Inflammatory macrophage treated with lipopolysaccharide for 4 hours (primary cell): ENCODE data around the gene FAM161B.
"Not testable (repeated sequence)": the region's sequence is repeated elsewhere in the genome, so short reads cannot be mapped to it uniquely, and the experiment has no call there.

Source experiments
- DNase-seq: peaks from one replicate; pipeline ENCODE4 v3.0.0-alpha.2; 2020

FAM161B gene, protein sequence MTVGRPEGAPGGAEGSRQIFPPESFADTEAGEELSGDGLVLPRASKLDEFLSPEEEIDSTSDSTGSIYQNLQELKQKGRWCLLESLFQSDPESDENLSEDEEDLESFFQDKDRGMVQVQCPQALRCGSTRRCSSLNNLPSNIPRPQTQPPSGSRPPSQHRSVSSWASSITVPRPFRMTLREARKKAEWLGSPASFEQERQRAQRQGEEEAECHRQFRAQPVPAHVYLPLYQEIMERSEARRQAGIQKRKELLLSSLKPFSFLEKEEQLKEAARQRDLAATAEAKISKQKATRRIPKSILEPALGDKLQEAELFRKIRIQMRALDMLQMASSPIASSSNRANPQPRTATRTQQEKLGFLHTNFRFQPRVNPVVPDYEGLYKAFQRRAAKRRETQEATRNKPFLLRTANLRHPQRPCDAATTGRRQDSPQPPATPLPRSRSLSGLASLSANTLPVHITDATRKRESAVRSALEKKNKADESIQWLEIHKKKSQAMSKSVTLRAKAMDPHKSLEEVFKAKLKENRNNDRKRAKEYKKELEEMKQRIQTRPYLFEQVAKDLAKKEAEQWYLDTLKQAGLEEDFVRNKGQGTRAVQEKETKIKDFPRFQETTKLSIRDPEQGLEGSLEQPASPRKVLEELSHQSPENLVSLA

DNA sequence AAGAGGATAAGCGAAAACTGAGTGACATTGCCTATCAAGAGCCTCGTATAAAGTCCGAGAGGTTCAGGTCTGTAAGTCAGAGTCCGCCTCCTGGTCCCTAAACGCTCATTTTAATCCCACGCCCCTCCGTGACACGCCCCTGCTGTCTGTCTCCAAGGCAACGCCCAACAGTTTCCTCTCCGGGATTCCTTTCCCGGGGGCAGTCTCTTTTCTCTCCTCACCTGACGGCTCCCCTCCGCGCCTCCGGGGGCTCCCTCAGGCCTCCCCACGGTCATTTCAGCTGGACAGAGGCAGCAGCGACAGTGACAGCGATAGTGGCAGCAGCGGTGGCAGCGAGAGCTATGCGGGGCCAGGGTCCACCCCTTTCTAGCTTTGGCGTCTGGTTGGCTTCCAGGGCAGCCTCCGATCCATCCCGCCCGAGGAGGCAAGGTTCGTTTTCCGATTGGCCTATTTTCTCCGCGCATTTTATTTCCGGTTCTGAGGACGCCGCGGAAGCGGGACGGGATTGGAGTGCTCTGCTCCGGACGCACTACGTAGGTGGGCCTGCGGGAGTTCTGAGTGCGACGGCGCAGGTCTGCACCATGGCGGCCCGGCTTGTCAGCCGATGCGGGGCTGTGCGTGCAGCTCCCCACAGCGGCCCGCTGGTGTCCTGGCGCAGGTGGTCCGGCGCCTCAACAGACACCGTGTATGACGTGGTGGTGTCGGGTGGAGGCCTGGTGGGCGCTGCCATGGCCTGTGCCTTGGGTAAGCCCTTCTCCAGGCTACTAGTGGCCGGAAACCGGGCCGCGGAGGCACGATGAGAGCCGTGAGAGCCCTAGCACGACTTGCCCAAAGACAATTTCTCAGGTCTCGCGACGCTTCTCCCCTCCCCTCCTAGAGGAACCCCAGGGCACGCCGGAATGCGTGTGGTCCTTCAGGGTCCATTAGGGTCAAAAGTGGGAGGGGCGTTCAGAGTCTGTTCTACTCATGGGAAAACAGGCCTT, at the start of gene FAM161B, which contains the start of gene COQ6:
Gene FAM161B, minus strand, starts transcription at position 343 of the 983 bp plus-strand sequence. Its CDS starts 68 bp downstream, at position 275.
Gene COQ6, plus strand, starts transcription at position 551 of the 983 bp plus-strand sequence. Its CDS starts 31 bp downstream, at position 582.
- peak; percentile 97 for DNase-seq

DNA sequence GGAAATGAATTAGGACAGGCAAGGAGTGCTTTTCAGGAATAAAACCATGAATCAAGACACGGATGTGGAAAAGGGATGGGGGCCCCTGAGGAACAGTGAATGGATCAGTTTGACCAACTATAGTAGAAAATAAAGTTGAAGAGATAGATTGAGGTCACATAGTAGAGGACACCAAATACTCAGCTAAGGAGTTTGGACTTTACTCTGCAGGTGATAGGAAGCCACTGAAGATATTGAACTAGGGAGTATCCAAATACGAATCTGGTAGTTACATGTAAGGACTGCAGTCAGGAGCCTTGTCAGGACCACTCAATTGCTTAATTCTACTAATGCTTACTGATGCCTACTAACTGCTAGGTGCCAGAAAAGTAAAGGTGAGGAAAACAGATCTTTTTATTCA, 48.8 kb upstream of the FAM161B start:
- no peak for DNase-seq

DNA sequence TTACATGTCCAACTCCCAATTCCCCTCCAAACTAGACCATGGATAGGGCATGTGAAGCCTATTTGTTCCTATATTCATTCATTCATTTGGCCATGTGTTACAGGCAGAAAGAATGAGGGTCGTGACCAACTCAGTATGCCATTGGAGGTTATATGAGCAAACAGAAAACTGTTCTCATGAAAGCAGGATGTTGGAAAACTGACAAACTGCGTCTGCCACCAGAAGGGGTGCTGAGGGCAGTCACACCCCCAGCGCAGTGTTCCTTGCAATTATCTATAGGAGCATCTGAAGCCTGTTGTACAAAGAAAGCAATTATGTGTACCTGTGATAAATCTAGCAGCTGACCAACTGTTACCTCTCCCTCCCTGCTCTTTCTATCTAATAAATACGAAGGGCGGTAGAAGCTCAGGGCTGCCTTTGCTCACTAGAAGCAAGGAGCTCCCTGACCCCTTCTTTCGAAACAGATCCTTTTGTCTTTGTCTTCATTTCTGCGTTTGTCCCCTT, 48.1 kb upstream of the FAM161B start:
- no peak for DNase-seq

DNA sequence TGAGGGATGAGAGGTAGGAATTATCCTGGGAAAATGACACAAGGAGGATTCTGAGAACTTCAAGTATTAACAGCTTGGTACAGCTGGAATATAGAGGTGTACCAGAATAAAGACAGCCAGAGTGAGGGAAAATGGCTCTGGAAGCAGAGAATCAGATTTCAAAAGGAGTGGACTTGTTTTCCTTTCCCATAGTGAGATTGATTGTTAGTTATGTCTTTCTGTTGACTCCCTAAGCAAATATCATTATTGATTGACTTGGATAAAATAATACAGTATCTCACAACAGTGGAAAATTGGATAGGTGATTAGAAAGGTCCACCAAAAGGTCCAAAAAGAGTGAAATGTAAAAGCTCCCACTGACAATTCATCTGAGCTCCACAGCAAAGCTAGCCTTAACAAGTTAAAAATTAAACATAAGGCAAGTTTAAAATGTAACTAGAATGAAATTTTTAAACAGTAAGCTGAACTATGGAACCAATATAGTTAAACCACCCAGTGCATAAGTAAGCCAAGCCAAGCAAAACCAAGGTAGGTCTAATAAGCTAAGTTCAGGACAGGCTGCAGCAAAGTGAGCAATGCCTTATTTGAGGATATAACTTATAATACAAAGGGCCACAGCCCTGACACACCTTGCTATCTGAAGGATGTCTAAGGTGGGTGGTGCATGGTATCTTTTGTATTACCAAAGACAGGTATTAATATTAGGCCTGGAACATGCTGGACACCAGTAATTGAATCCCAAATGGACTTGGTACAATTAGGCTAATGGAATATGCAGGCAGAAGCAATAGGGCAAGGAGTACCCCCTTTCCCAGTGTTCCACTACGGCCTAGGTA, 47.4 kb upstream of the FAM161B start:
- no peak for DNase-seq

DNA sequence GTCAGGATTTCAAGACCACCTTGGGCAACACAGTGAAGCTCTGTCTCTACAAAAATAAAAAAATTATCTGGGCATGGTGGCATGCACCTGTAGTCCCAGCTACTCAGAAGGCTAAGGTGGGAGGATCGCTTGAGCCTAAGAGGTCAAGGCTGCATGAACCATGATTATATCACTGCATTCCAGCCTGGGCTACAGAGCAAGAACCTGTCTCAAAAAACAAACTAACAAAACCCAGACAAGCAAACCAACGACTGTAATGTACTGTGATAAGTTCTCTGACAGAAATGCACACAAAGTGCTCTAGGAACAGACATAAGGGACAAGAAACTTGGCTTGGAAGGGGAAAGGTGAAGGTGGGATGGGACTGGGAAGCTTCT, 46.8 kb upstream of the FAM161B start:
- no peak for DNase-seq

DNA sequence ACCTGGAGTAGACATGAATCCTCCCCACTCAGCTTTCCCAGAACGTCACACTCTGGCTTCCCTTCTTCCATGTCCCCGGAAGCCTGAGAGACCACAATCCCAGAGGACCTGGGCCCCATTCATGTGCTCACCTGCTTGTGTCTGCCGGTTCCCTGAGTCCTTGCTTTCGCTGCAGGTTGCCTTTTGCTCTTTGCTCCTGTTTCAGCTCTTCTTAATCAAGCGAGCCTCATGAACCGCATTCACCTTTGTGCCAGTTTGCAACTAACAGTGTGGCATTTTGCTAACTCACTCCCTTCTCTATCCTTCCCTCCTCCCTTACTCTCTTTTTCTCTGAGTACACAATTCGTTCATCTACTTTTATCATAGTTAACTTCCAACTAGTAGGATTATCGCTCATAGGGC, 46.1 kb upstream of the FAM161B start:
- DNase-seq: no peak

DNA sequence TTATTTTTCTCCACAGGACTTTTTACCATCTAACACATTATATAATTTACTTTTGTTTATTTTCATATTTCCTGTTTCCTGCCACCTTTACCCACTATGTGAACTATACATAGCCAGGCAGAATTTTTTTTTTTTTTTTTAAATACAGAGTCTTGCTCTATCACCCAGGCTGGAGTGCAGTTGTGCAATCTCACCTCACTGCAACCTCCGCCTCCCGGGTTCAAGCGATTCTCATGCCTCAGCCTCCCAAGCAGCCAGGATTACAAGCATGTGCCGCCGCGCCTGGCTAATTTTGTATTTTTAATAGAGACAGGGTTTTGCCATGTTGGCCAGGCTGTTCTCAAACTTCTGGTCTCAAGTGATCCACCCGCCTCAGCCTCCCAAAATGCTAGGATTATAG, 45.0 kb upstream of the FAM161B start:
- not testable (repeated sequence) for DNase-seq

DNA sequence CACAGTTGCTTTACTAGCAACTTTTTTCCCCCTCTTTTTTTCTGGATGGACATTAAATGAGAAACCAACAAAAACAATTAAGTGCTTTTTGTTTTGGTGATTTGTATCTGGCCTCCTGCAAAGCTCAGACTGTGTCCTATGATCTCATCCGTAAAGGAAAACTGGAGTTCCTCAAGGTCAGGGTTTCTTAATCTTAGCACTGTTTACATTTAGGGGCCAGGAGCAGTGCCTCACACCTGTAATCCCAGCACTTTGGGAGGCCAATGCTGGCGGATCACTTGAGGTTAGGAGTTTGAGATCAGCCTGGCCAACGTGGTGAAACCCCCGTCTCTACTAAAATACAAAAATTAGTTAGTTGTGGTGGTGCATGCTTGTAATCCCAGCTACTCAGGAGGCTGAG, 41.2 kb upstream of the FAM161B start:
- DNase-seq: no peak

DNA sequence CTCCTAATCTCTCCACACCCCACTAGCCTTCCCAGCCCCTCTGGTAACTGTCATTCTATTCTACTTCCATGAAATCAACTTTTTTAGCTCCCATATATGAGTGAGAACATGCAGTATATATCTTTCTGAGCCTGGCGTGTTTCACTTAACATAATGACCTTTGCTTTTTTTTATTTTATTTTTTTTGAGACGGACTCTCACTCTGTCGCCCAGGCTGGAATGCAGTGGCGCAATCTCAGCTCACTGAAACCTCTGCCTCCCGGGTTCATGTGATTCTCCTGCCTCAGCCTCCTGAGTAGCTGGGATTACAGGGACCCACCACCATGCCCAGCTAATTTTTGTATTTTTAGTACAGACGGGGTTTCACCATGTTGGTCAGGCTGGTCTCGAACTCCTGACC, 38.8 kb upstream of the FAM161B start:
- not testable (repeated sequence) for DNase-seq

DNA sequence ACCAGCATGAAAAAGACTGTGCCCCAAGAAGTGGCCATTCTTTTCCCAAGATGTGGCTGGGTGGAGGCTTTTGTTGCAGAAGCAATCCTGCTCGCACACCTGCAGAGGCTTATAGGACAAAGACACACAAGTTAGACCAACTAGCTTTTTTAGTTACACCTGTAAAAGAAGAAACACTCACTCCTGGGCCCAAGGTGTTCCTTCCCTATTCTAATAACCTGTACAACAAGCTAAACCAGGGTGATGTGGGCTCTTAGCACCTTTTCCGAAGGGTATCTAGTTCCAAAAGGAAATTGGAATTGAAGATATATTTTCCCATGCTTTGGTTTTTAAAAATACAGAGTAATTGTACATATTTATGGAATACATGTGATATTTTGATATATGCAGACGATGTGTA, 38.2 kb upstream of the FAM161B start:
- no peak for DNase-seq

DNA sequence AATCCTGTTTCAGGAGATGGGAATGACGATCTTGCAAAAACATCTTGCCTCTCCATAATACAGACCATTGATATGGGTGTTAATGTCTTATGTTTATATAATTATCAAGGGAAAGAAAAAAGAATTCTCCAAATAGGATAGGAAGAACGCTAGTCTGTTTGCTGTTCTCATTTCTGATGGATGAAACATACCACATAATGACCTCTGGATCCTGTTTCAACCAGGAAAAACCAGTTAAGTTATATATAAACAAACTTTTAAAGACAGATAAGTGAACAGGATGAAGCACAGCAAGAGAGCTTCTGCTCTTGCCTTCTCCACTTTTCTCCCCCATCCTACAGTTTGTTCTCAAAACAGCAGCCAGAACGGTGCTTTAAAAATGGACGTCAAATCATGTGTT, 28.0 kb upstream of the FAM161B start:
- DNase-seq: no peak

DNA sequence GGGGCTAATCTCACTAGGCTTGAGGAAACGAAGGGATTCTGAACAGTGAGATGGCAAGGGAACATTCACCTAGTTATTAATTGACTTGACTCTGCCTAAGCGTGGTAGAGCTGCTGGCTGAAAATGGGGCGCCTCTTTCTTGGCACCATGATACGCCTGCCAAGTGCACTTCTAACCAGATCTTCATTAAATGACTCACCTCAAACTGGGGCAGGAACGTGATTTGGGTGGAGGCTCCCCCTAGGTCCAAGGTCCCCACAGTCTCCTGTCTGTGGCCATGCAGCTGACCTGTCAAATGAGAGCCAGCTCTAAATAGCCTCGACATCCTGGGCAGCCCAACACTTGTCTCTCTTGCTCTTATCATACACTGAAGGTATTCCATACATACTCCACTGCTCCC, 26.2 kb upstream of the FAM161B start:
- no peak for DNase-seq

DNA sequence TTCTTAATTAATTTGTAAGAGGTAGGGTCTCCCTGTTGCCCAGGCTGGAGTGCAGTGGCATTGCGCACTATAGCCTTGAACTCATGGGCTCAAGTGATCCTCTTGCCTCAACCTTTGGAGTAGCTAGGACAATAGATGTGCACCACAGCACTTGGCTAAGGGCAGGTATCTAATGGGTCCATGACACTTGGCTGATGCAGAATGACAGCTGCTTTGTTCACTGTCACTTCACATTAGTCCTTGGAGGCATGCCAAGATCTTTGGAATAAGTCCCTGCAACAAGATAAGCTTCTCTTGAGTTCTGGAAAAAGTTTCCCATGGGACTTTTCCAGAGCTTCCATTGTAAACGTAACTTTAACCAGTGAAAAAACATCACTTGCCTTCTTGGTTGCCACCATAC, 23.6 kb upstream of the FAM161B start:
- DNase-seq: no peak

DNA sequence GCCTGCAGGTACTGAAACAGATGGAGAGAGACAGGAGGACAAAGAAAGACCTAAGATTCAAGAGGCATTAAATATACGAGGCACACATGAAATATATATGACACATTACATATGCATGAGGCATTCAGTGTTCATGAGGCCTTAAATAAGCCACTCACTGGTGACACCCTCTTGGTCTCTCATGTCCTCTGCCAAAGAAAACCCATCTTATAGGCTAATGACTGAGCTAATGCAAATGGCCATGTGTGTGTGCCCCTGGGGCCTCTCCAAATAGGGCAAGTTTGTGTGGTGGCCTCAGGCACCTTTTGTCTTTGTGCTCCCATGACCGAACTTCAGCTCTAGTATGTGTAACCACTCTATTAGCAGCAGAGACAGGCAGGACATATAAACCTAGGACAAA, 19.0 kb upstream of the FAM161B start:
- no peak for DNase-seq

DNA sequence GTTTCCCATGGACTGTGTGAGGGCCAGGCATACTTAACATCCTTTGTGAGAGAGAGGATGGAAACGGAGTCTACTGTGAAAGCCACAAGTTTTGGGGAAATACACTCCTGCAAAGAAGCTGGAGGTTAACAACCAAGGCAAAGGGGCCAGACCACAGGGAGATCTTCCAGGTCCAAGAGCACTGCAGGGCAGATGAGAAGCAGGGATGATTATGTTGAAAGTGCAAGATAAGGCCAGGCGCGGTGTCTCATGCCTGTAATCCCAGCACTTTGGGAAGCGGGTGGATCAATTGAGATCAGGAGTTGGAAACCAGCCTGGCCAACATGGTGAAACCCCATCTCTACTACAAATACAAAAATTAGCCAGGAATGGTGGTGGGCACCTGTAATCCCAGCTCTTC, 15.3 kb upstream of the FAM161B start:
- no peak for DNase-seq

DNA sequence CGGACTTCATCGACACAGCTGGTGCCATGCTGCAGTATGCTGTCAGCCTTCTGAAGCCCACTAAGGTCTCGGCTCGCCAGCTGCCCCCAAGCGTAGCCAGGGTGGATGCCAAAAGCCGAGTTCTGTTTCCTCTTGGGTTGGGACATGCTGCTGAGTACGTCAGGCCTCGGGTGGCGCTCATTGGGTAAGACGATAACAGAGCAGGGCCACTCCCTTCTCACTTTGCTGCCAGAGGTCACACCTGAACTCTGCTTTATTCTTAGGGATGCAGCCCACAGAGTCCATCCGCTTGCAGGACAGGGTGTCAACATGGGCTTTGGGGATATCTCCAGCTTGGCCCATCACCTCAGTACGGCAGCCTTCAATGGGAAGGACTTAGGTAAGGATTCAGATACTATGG, 11.3 kb upstream of the FAM161B start:
- no peak for DNase-seq

DNA sequence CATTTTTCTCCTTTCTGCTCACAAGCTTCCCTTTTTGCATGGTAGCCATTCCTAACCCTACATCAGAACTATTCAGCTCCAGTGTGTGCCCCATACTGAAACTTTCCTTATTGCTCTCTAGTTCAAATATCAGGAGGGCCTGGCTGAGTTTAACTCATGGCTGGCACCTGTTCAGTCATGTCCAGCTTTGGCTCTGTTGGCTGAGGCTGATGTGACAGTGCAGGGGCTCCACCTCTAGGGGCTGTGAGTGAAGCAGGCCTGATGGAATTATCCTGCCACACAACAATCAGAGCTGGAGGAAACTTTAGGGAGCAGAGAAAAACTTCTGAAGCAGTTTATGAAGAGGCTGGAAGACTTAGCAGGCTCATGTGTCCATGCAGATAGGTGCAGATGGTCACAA, 8.7 kb upstream of the FAM161B start:
- DNase-seq: no peak

DNA sequence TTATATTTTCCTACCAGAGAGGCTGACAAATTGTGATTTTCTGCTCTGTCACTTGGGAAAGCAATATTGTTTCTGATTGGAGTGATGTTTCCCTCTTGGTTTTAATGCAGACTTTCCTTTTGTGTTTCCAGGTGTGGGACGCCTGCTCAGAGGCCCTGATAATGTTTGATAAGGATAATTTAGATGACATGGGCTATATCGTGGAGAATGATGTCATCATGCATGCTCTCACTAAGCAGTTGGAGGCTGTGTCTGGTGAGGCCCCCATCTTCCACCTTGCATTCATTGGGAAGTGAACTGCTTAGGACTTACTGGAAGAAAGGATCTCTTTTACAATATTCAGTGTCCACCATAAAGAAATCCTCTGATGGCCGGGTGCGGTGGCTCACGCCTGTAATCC, 5.8 kb upstream of the FAM161B start:
- no peak for DNase-seq

DNA sequence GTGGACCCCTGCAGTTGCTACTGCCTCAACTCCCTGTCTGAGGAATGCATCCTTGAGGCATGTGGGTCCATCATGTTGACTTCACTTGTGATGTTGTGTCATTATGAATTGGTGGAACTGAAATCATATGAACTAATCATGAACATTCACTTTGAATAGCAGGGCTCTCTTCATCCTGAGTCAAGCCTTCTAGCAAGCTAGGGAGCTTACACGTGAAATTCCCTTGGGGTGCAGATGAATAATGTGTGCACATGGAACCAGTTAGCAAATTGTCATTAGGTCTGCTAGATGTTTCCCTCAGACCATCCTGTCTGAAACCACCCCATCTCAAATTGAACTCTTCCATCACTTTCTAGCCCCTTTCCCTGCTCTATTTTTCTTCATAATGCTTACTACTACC, 3.8 kb upstream of the FAM161B start:
- no peak for DNase-seq

DNA sequence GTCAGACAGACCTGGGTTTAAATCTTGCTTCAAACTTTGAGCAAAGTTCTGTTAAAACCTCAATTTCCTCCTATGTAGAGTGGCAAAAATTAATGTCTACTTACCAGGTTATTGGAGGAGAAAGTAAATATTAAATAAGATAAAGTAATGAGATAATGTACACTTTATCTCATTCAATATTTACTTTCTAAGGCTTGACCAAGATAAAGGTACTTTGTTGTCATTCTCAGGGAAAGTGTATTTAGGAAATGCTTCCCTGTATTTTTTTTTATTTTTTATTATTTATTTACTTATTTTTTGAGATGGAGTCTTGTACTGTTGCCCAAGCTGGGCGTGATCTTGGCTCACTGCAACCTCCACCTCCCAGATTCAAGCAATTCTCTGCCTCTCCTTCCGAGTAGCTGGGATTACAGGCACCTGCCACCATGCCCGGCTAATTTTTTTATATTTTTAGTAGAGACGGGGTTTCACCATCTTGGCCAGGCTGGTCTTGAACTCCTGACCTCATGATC, 4.7 kb downstream of the FAM161B start:
- no peak for DNase-seq

DNA sequence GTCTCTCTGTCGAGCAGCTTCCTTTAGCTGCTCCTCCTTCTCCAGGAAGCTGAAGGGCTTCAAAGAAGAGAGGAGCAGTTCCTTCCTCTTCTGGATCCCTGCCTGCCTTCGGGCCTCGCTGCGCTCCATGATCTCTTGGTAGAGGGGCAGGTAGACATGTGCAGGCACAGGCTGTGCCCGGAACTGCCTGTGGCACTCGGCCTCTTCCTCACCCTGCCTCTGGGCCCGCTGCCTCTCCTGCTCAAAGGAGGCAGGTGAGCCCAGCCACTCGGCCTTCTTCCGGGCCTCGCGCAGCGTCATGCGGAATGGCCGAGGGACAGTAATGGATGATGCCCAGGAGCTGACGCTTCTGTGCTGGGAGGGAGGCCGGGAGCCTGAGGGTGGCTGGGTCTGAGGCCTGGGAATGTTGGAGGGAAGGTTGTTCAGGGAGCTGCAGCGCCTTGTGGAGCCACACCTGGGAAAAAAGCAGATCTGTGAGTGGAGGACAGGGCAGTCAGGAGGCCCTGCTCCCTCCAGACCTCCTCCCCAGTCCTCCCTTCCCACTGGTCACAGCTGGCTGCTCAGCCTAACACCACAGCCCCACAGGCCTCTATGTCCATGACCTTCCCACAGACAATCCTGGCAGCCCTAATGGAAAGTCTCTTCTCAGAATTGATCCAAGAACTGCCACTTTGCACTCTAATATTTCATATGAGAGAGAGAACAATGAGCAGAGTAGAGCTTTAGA, 5.3 kb downstream of the FAM161B start:
- DNase-seq: no peak
